CD4-positive, alpha-beta T cell treated with Interferon alpha-2 for 1 hour (primary cell): ENCODE measurements around the gene AWAT2.

ENCODE experiments used
- DNase-seq, 2 donors: peaks; one replicate each; pipeline ENCODE4 v3.0.0-alpha.2; 2020 to 2022

AWAT2 gene

GRCh38 chrX:70049925-70050324, at the start of gene AWAT2:
AWAT2 (minus strand) TSS chrX:70049938; CDS start chrX:70049932, 6 bp downstream.
- no peak for DNase-seq

- no peak for DNase-seq
These were observed 46.3 kb upstream of the AWAT2 start for GRCh38 chrX:70096052-70096451.

GRCh38 chrX:70092247-70092646, 42.5 kb upstream of the AWAT2 start:
- no peak for DNase-seq

- no peak for DNase-seq
These were observed 40.0 kb upstream of the AWAT2 start for GRCh38 chrX:70089604-70090297.

- no peak for DNase-seq
These were observed 39.0 kb upstream of the AWAT2 start for GRCh38 chrX:70088751-70089150.

- no peak for DNase-seq
These were observed 38.3 kb upstream of the AWAT2 start for GRCh38 chrX:70087857-70088630.

GRCh38 chrX:70084592-70085240, 35.0 kb upstream of the AWAT2 start:
- DNase-seq: no peak

GRCh38 chrX:70082723-70083122, 33.0 kb upstream of the AWAT2 start:
- DNase-seq: no peak

- DNase-seq: no peak
These were observed 30.1 kb upstream of the AWAT2 start for GRCh38 chrX:70079870-70080269.

GRCh38 chrX:70079297-70079696, 29.6 kb upstream of the AWAT2 start:
- no peak for DNase-seq

GRCh38 chrX:70066646-70067045, 16.9 kb upstream of the AWAT2 start:
- DNase-seq: no peak

GRCh38 chrX:70062961-70063550, 13.3 kb upstream of the AWAT2 start:
- no peak for DNase-seq

- no peak for DNase-seq
These were observed 12.3 kb upstream of the AWAT2 start, which contains the start of gene OTUD6A for GRCh38 chrX:70062076-70062475. OTUD6A (plus strand) TSS chrX:70062457; CDS start chrX:70062525, 68 bp downstream.

- no peak for DNase-seq
These were observed 4.7 kb upstream of the AWAT2 start for GRCh38 chrX:70054391-70054790.

GRCh38 chrX:70052895-70053615, 3.3 kb upstream of the AWAT2 start:
- DNase-seq: no peak

GRCh38 chrX:70049406-70049805, 332 bp downstream of the AWAT2 start:
- DNase-seq: no peak

GRCh38 chrX:70046978-70047377, 2.8 kb downstream of the AWAT2 start:
- DNase-seq: no peak

GRCh38 chrX:70044541-70045245, 5.0 kb downstream of the AWAT2 start:
- DNase-seq: no peak

GRCh38 chrX:70043685-70044084, 6.1 kb downstream of the AWAT2 start:
- no peak for DNase-seq

GRCh38 chrX:70042399-70043371, 7.1 kb downstream of the AWAT2 start:
- no peak for DNase-seq

- DNase-seq: no peak
These were observed 7.7 kb downstream of the AWAT2 start for GRCh38 chrX:70041993-70042392.
